ENCODE measurements around the gene HNF1A.

The HNF1A gene

GRCh38 chr12:120991965-120992364 lies 13.6 kb downstream of the HNF1A start:
- Histone ChIP-seq H3K27me3 (ENCODE audit: control insufficient read depth, insufficient read depth, low read length) (no peaks in the 10 kb centered on the region), H3K4me1 (ENCODE audit: control insufficient read depth, insufficient read depth, low read length) (no peaks in the 10 kb centered on the region), H3K27ac (ENCODE audit: low read depth, low read length) (no peak overlapping the region), H3K9ac (ENCODE audit: low read length) (no peak overlapping the region), H3K9me3 (ENCODE audit: control insufficient read depth, insufficient read depth, low read depth, low read length) (no peaks in the 10 kb centered on the region), H3K36me3 (ENCODE audit: control insufficient read depth, insufficient read depth, low read length) (no peaks in the 10 kb centered on the region), H3K4me3 (ENCODE audit: low read depth, low read length) (no peak overlapping the region)

- H3K4me1 ChIP-seq (ENCODE audit: control insufficient read depth, insufficient read depth, low read length), result no peaks in the 10 kb centered on the region
- no peaks in the 10 kb centered on the region for H3K9me3 ChIP-seq (ENCODE audit: control insufficient read depth, insufficient read depth, low read depth, low read length)
- no peaks in the 10 kb centered on the region for H3K27me3 ChIP-seq (ENCODE audit: control insufficient read depth, insufficient read depth, low read length)
- H3K4me3 ChIP-seq (ENCODE audit: low read depth, low read length), result no peak overlapping the region
- no peak overlapping the region for H3K9ac ChIP-seq (ENCODE audit: low read length)
- no peak overlapping the region for H3K27ac ChIP-seq (ENCODE audit: low read depth, low read length)
- H3K36me3 ChIP-seq (ENCODE audit: control insufficient read depth, insufficient read depth, low read length), result no peaks in the 10 kb centered on the region
Observed at GRCh38 chr12:120992989-120993388, 14.6 kb downstream of the HNF1A start.

GRCh38 chr12:120993496-120993895 lies 15.2 kb downstream of the HNF1A start:
- no peak overlapping the region for H3K4me3 ChIP-seq (ENCODE audit: low read depth, low read length)
- H3K27me3 ChIP-seq (ENCODE audit: control insufficient read depth, insufficient read depth, low read length), result no peaks in the 10 kb centered on the region
- no peaks in the 10 kb centered on the region for H3K4me1 ChIP-seq (ENCODE audit: control insufficient read depth, insufficient read depth, low read length)
- no peak overlapping the region for H3K9ac ChIP-seq (ENCODE audit: low read length)
- no peaks in the 10 kb centered on the region for H3K9me3 ChIP-seq (ENCODE audit: control insufficient read depth, insufficient read depth, low read depth, low read length)
- H3K27ac ChIP-seq (ENCODE audit: low read depth, low read length), result no peak overlapping the region
- no peaks in the 10 kb centered on the region for H3K36me3 ChIP-seq (ENCODE audit: control insufficient read depth, insufficient read depth, low read length)

GRCh38 chr12:120994059-120994458 lies 15.7 kb downstream of the HNF1A start:
- H3K27me3 ChIP-seq (ENCODE audit: control insufficient read depth, insufficient read depth, low read length), result no peaks in the 10 kb centered on the region
- H3K4me3 ChIP-seq (ENCODE audit: low read depth, low read length), result no peak overlapping the region
- H3K4me1 ChIP-seq (ENCODE audit: control insufficient read depth, insufficient read depth, low read length), result no peaks in the 10 kb centered on the region
- no peaks in the 10 kb centered on the region for H3K9me3 ChIP-seq (ENCODE audit: control insufficient read depth, insufficient read depth, low read depth, low read length)
- H3K36me3 ChIP-seq (ENCODE audit: control insufficient read depth, insufficient read depth, low read length), result no peaks in the 10 kb centered on the region
- no peak overlapping the region for H3K9ac ChIP-seq (ENCODE audit: low read length)
- H3K27ac ChIP-seq (ENCODE audit: low read depth, low read length), result no peak overlapping the region

- Histone ChIP-seq H3K36me3 (ENCODE audit: control insufficient read depth, insufficient read depth, low read length) (no peaks in the 10 kb centered on the region), H3K9me3 (ENCODE audit: control insufficient read depth, insufficient read depth, low read depth, low read length) (no peaks in the 10 kb centered on the region), H3K4me1 (ENCODE audit: control insufficient read depth, insufficient read depth, low read length) (peaks cover 2% of the 10 kb centered on the region), H3K27ac (ENCODE audit: low read depth, low read length) (no peak overlapping the region), H3K27me3 (ENCODE audit: control insufficient read depth, insufficient read depth, low read length) (no peaks in the 10 kb centered on the region), H3K9ac (ENCODE audit: low read length) (no peak overlapping the region), H3K4me3 (ENCODE audit: low read depth, low read length) (no peak overlapping the region)
Observed at GRCh38 chr12:120994589-120995337, 16.4 kb downstream of the HNF1A start.

GRCh38 chr12:120996133-120996746 lies 17.9 kb downstream of the HNF1A start:
- Histone ChIP-seq H3K4me1 (ENCODE audit: control insufficient read depth, insufficient read depth, low read length) (peaks cover 3% of the 10 kb centered on the region), H3K9me3 (ENCODE audit: control insufficient read depth, insufficient read depth, low read depth, low read length) (no peaks in the 10 kb centered on the region), H3K9ac (ENCODE audit: low read length) (no peak overlapping the region), H3K4me3 (ENCODE audit: low read depth, low read length) (no peak overlapping the region), H3K27me3 (ENCODE audit: control insufficient read depth, insufficient read depth, low read length) (no peaks in the 10 kb centered on the region), H3K27ac (ENCODE audit: low read depth, low read length) (no peak overlapping the region), H3K36me3 (ENCODE audit: control insufficient read depth, insufficient read depth, low read length) (no peaks in the 10 kb centered on the region)

GRCh38 chr12:120997448-120997847 lies 19.1 kb downstream of the HNF1A start:
- Histone ChIP-seq H3K27me3 (ENCODE audit: control insufficient read depth, insufficient read depth, low read length) (no peaks in the 10 kb centered on the region), H3K27ac (ENCODE audit: low read depth, low read length) (no peak overlapping the region), H3K36me3 (ENCODE audit: control insufficient read depth, insufficient read depth, low read length) (peaks cover 10% of the 10 kb centered on the region)

GRCh38 chr12:120998435-120998834 lies 20.1 kb downstream of the HNF1A start:
- peaks cover 3% of the 10 kb centered on the region for H3K4me1 ChIP-seq (ENCODE audit: control insufficient read depth, insufficient read depth, low read length)
- H3K27me3 ChIP-seq (ENCODE audit: control insufficient read depth, insufficient read depth, low read length), result no peaks in the 10 kb centered on the region
- no peak overlapping the region for H3K27ac ChIP-seq (ENCODE audit: low read depth, low read length)
- H3K4me3 ChIP-seq (ENCODE audit: low read depth, low read length), result no peak overlapping the region
- peaks cover 18% of the 10 kb centered on the region for H3K36me3 ChIP-seq (ENCODE audit: control insufficient read depth, insufficient read depth, low read length)
- no peaks in the 10 kb centered on the region for H3K9me3 ChIP-seq (ENCODE audit: control insufficient read depth, insufficient read depth, low read depth, low read length)
- no peak overlapping the region for H3K9ac ChIP-seq (ENCODE audit: low read length)

More at GRCh38 chr12:120997448-120997847, 19.1 kb downstream of the HNF1A start:
- Histone ChIP-seq H3K9ac (ENCODE audit: low read length) (no peak overlapping the region), H3K9me3 (ENCODE audit: control insufficient read depth, insufficient read depth, low read depth, low read length) (no peaks in the 10 kb centered on the region), H3K4me3 (ENCODE audit: low read depth, low read length) (no peak overlapping the region), H3K4me1 (ENCODE audit: control insufficient read depth, insufficient read depth, low read length) (peaks cover 3% of the 10 kb centered on the region)

- H3K4me1 ChIP-seq (ENCODE audit: control insufficient read depth, insufficient read depth, low read length), result peaks cover 3% of the 10 kb centered on the region
- no peaks in the 10 kb centered on the region for H3K9me3 ChIP-seq (ENCODE audit: control insufficient read depth, insufficient read depth, low read depth, low read length)
- H3K36me3 ChIP-seq (ENCODE audit: control insufficient read depth, insufficient read depth, low read length), result peaks cover 28% of the 10 kb centered on the region
- H3K9ac ChIP-seq (ENCODE audit: low read length), result no peak overlapping the region
- no peaks in the 10 kb centered on the region for H3K27me3 ChIP-seq (ENCODE audit: control insufficient read depth, insufficient read depth, low read length)
- no peak overlapping the region for H3K27ac ChIP-seq (ENCODE audit: low read depth, low read length)
- H3K4me3 ChIP-seq (ENCODE audit: low read depth, low read length), result peak overlapping the region; percentile 37; the same call in 1 of the 2 replicates
Observed at GRCh38 chr12:120999191-121000120, 21.1 kb downstream of the HNF1A start.

GRCh38 chr12:121000530-121000929 lies 22.2 kb downstream of the HNF1A start:
- Histone ChIP-seq H3K4me3 (ENCODE audit: low read depth, low read length) (no peak overlapping the region), H3K9me3 (ENCODE audit: control insufficient read depth, insufficient read depth, low read depth, low read length) (no peaks in the 10 kb centered on the region), H3K9ac (ENCODE audit: low read length) (no peak overlapping the region), H3K4me1 (ENCODE audit: control insufficient read depth, insufficient read depth, low read length) (peaks cover 3% of the 10 kb centered on the region), H3K27me3 (ENCODE audit: control insufficient read depth, insufficient read depth, low read length) (no peaks in the 10 kb centered on the region), H3K27ac (ENCODE audit: low read depth, low read length) (no peak overlapping the region), H3K36me3 (ENCODE audit: control insufficient read depth, insufficient read depth, low read length) (peaks cover 34% of the 10 kb centered on the region)

- H3K4me3 ChIP-seq (ENCODE audit: low read depth, low read length), result no peak overlapping the region
- no peaks in the 10 kb centered on the region for H3K27me3 ChIP-seq (ENCODE audit: control insufficient read depth, insufficient read depth, low read length)
- H3K36me3 ChIP-seq (ENCODE audit: control insufficient read depth, insufficient read depth, low read length), result peaks cover 37% of the 10 kb centered on the region
- no peak overlapping the region for H3K9ac ChIP-seq (ENCODE audit: low read length)
- peaks cover 3% of the 10 kb centered on the region for H3K4me1 ChIP-seq (ENCODE audit: control insufficient read depth, insufficient read depth, low read length)
- H3K27ac ChIP-seq (ENCODE audit: low read depth, low read length), result no peak overlapping the region
- no peaks in the 10 kb centered on the region for H3K9me3 ChIP-seq (ENCODE audit: control insufficient read depth, insufficient read depth, low read depth, low read length)
Observed at GRCh38 chr12:121001060-121001459, 22.7 kb downstream of the HNF1A start.
